Inflammatory macrophage treated with lipopolysaccharide for 4 hours (primary cell): ENCODE data around the gene POU6F2.

Experiments
- DNase-seq: peaks from one replicate; pipeline ENCODE4 v3.0.0-alpha.2; 2020

Gene POU6F2

GRCh38 chr7:39260279-39260844 lies 282.7 kb downstream of the POU6F2 start:
- no peak for DNase-seq

GRCh38 chr7:39261771-39262170 lies 284.1 kb downstream of the POU6F2 start:
- no peak for DNase-seq

GRCh38 chr7:39265641-39266591 lies 288.2 kb downstream of the POU6F2 start:
- DNase-seq: no peak

- no peak for DNase-seq
These were observed 291.3 kb downstream of the POU6F2 start for GRCh38 chr7:39269034-39269433.

GRCh38 chr7:39270018-39270417 lies 292.3 kb downstream of the POU6F2 start:
- no peak for DNase-seq

- no peak for DNase-seq
These were observed 293.7 kb downstream of the POU6F2 start for GRCh38 chr7:39271402-39271801.

- no peak for DNase-seq
These were observed 294.4 kb downstream of the POU6F2 start for GRCh38 chr7:39272111-39272510.

- DNase-seq: no peak
These were observed 295.0 kb downstream of the POU6F2 start for GRCh38 chr7:39272691-39273090.

- DNase-seq: no peak
These were observed 302.6 kb downstream of the POU6F2 start for GRCh38 chr7:39280337-39280736.

GRCh38 chr7:39285256-39285655 lies 307.5 kb downstream of the POU6F2 start:
- DNase-seq: no peak

GRCh38 chr7:39288303-39288702 lies 310.6 kb downstream of the POU6F2 start:
- no peak for DNase-seq

GRCh38 chr7:39291628-39292410 lies 314.1 kb downstream of the POU6F2 start:
- no peak for DNase-seq

GRCh38 chr7:39293056-39293823 lies 315.5 kb downstream of the POU6F2 start:
- DNase-seq: no peak

GRCh38 chr7:39294022-39294421 lies 316.3 kb downstream of the POU6F2 start:
- no peak for DNase-seq

- DNase-seq: no peak
These were observed 318.1 kb downstream of the POU6F2 start for GRCh38 chr7:39295796-39296195.

- no peak for DNase-seq
These were observed 322.0 kb downstream of the POU6F2 start for GRCh38 chr7:39299695-39300094.

- no peak for DNase-seq
These were observed 322.6 kb downstream of the POU6F2 start for GRCh38 chr7:39300276-39300675.

GRCh38 chr7:39301543-39301942 lies 323.8 kb downstream of the POU6F2 start:
- DNase-seq: no peak

- DNase-seq: no peak
These were observed 326.5 kb downstream of the POU6F2 start for GRCh38 chr7:39304178-39304577.

- DNase-seq: no peak
These were observed 327.1 kb downstream of the POU6F2 start for GRCh38 chr7:39304668-39305405.

GRCh38 chr7:39306016-39306570 lies 328.4 kb downstream of the POU6F2 start:
- DNase-seq: no peak

GRCh38 chr7:39310699-39311098 lies 333.0 kb downstream of the POU6F2 start:
- no peak for DNase-seq
